Neuronal stem cell (in vitro differentiated cells): ENCODE data around the gene ESYT2.

Experiments
- DNase-seq: peaks from one replicate; pipeline ENCODE4 v3.0.0-alpha.2; 2013; ENCODE audit warnings: low spot score
- H2AFZ ChIP-seq: one replicate; pipeline ENCODE4 v1.6.1; 2013; ENCODE audit warnings: mild to moderate bottlenecking, low read length, inconsistent platforms
- H2AK5ac ChIP-seq: 2 replicates; pipeline ENCODE4 v1.6.1; 2013; ENCODE audit warnings: low read depth, mild to moderate bottlenecking, inconsistent platforms, low read length, moderate library complexity, mixed read lengths
- H2BK120ac ChIP-seq: 2 replicates; pipeline ENCODE4 v1.6.1; 2013; ENCODE audit warnings: low read depth, mild to moderate bottlenecking, inconsistent platforms, low read length, moderate library complexity, mixed read lengths
- H2BK12ac ChIP-seq: one replicate; pipeline ENCODE4 v1.6.1; 2013; ENCODE audit warnings: low read length, inconsistent platforms
- H2BK15ac ChIP-seq: 2 replicates; pipeline ENCODE4 v1.6.1; 2013; ENCODE audit warnings: mild to moderate bottlenecking, low read length, inconsistent platforms, mixed read lengths
- H2BK5ac ChIP-seq: one replicate; pipeline ENCODE4 v1.6.1; 2013; ENCODE audit warnings: inconsistent platforms, mild to moderate bottlenecking, low read length, moderate library complexity
- H3K14ac ChIP-seq: one replicate; pipeline ENCODE4 v1.6.1; 2013; ENCODE audit warnings: low read length, inconsistent platforms
- H3K18ac ChIP-seq: 2 replicates; pipeline ENCODE4 v1.6.1; 2013; ENCODE audit warnings: low read length, inconsistent platforms
- H3K23ac ChIP-seq: 2 replicates; pipeline ENCODE4 v1.6.1; 2013; ENCODE audit warnings: low read depth, mild to moderate bottlenecking, mixed read lengths, low read length, inconsistent platforms; ENCODE audit not compliant: poor library complexity
- H3K27ac ChIP-seq: replicated peaks from 3 replicates; pipeline ENCODE4 v1.5.1; 2013; ENCODE audit warnings: low read length, inconsistent platforms
- H3K27me3 ChIP-seq, 3 experiments: 2 replicates each; pipeline ENCODE4 v1.6.1; 2013; ENCODE audit warnings: low read length in 3 of 3, mild to moderate bottlenecking in 2 of 3, inconsistent platforms in 1 of 3, low read depth in 1 of 3, mixed read lengths in 1 of 3, moderate library complexity in 1 of 3; ENCODE audit not compliant: control insufficient read depth in 3 of 3, insufficient read depth in 3 of 3
- H3K36me3 ChIP-seq, 2 donors: replicated peaks in 1 of 2; 2 replicates each; pipeline ENCODE4 v1.6.1; 2013; ENCODE audit warnings: low read length in 2 of 2; ENCODE audit not compliant: control insufficient read depth in 2 of 2, insufficient read depth in 2 of 2
- H3K4ac ChIP-seq: 2 replicates; pipeline ENCODE4 v1.6.1; 2013; ENCODE audit warnings: inconsistent platforms, mild to moderate bottlenecking, low read length, moderate library complexity
- H3K4me1 ChIP-seq, 2 donors: 1 replicate in 1 of 2; 2 replicates in 1 of 2; pipeline ENCODE4 v1.6.1; 2013; ENCODE audit warnings: low read length in 2 of 2, low read depth in 1 of 2; ENCODE audit not compliant: control insufficient read depth in 2 of 2, insufficient read depth in 1 of 2
- H3K4me2 ChIP-seq: one replicate; pipeline ENCODE4 v1.6.1; 2013; ENCODE audit warnings: mild to moderate bottlenecking, low read length, inconsistent platforms; ENCODE audit not compliant: insufficient read depth, poor library complexity, severe bottlenecking
- H3K4me3 ChIP-seq, 2 donors: 2 replicates each; pipeline ENCODE4 v1.5.1; 2013; ENCODE audit warnings: low read length in 2 of 2, mild to moderate bottlenecking in 2 of 2, inconsistent platforms in 1 of 2, moderate library complexity in 1 of 2
- H3K79me1 ChIP-seq: one replicate; pipeline ENCODE4 v1.6.1; 2013; ENCODE audit warnings: low read depth, mild to moderate bottlenecking, inconsistent platforms, low read length, moderate library complexity
- H3K9ac ChIP-seq: one replicate; pipeline ENCODE4 v1.6.1; 2013; ENCODE audit warnings: mild to moderate bottlenecking, low read depth, low read length, inconsistent platforms; ENCODE audit not compliant: poor library complexity
- H3K9me3 ChIP-seq, 2 donors: replicated peaks in 1 of 2; 2 replicates each; pipeline versions ENCODE3 to v1.6.1; 2013; ENCODE audit warnings: low read length in 2 of 2, mild to moderate bottlenecking in 2 of 2, inconsistent platforms in 1 of 2, low read depth in 1 of 2, mixed read lengths in 1 of 2, moderate library complexity in 1 of 2; ENCODE audit not compliant: control insufficient read depth in 2 of 2, insufficient read depth in 1 of 2
- H4K8ac ChIP-seq: one replicate; pipeline ENCODE4 v1.6.1; 2013; ENCODE audit warnings: low read depth, mild to moderate bottlenecking, inconsistent platforms, low read length, moderate library complexity
- H4K91ac ChIP-seq: one replicate; pipeline ENCODE4 v1.6.1; 2013; ENCODE audit warnings: low read length, low read depth, mild to moderate bottlenecking, inconsistent platforms; ENCODE audit not compliant: poor library complexity
- WGBS, 2 donors: extraction: QIAGEN DNeasy Blood & Tissue Kit; methylation state at CpG; one replicate each; pipeline ENCODE4 v1.1.7; 2013; ENCODE audit warnings: missing lambda C conversion rate in 2 of 2, mixed read lengths in 1 of 2; ENCODE audit not compliant: insufficient read length in 2 of 2, insufficient replicate concordance in 1 of 2; ENCODE audit errors: extremely low coverage in 2 of 2; 5-methylcytosine and 5-hydroxymethylcytosine counted together

ESYT2 gene

GRCh38 chr7:158758586-158759244 lies 70.6 kb downstream of the ESYT2 start:
- no peak overlapping the region for H3K4ac ChIP-seq
- no peak overlapping the region for H4K91ac ChIP-seq
- no peak overlapping the region for H3K14ac ChIP-seq
- no peak overlapping the region for H3K27ac ChIP-seq
- no peak overlapping the region for H4K8ac ChIP-seq
- no peaks in the 10 kb centered on the region for H3K79me1 ChIP-seq
- H2AFZ ChIP-seq: no peak overlapping the region
- no peak overlapping the region for H2BK15ac ChIP-seq
- no peak overlapping the region for H3K18ac ChIP-seq
- no CpG with 5 or more reads among the region's 16 CpGs for WGBS, 2 donors
- DNase-seq: no peak
- H3K23ac ChIP-seq: no peak overlapping the region
- no peaks in the 10 kb centered on the region for H3K4me1 ChIP-seq
- no peak overlapping the region for H3K4me2 ChIP-seq
- no peak overlapping the region for H2AK5ac ChIP-seq
- H3K27me3 ChIP-seq: no peaks in the 10 kb centered on the region
- H3K4me3 ChIP-seq: no peak overlapping the region
- no peak overlapping the region for H2BK5ac ChIP-seq
- H3K9me3 ChIP-seq: no peaks in the 10 kb centered on the region
- no peak overlapping the region for H3K9ac ChIP-seq
- H2BK12ac ChIP-seq: no peak overlapping the region
- H2BK120ac ChIP-seq: no peak overlapping the region
- H3K36me3 ChIP-seq: peaks cover 9 to 54% of the 10 kb centered on the region in 2 donors

GRCh38 chr7:158757404-158757989 lies 71.8 kb downstream of the ESYT2 start:
- no peaks in the 10 kb centered on the region for H3K27me3 ChIP-seq
- H2BK12ac ChIP-seq: no peak overlapping the region
- DNase-seq: no peak
- H3K4ac ChIP-seq: no peak overlapping the region
- H3K18ac ChIP-seq: no peak overlapping the region
- no peak overlapping the region for H2AK5ac ChIP-seq
- no peak overlapping the region for H2AFZ ChIP-seq
- no peak overlapping the region for H4K91ac ChIP-seq
- no peak overlapping the region for H3K23ac ChIP-seq
- no peak overlapping the region for H3K14ac ChIP-seq
- H3K4me2 ChIP-seq: no peak overlapping the region
- H3K9ac ChIP-seq: no peak overlapping the region
- WGBS, 2 donors: no CpG with 5 or more reads among the region's 16 CpGs
- no peak overlapping the region for H3K27ac ChIP-seq
- no peaks in the 10 kb centered on the region for H3K4me1 ChIP-seq
- H4K8ac ChIP-seq: no peak overlapping the region
- H3K4me3 ChIP-seq: no peak overlapping the region
- H3K36me3 ChIP-seq: peaks cover 9 to 48% of the 10 kb centered on the region in 2 donors
- H2BK5ac ChIP-seq: no peak overlapping the region
- no peak overlapping the region for H2BK15ac ChIP-seq
- no peak overlapping the region for H2BK120ac ChIP-seq
- no peaks in the 10 kb centered on the region for H3K79me1 ChIP-seq
- H3K9me3 ChIP-seq: no peaks in the 10 kb centered on the region

- H3K4me2 ChIP-seq: no peak overlapping the region
- H2AFZ ChIP-seq: no peak overlapping the region
- no peaks in the 10 kb centered on the region for H3K9me3 ChIP-seq
- peaks cover 8 to 34% of the 10 kb centered on the region in 2 donors for H3K36me3 ChIP-seq
- H2BK12ac ChIP-seq: no peak overlapping the region
- H2BK5ac ChIP-seq: no peak overlapping the region
- H3K23ac ChIP-seq: no peak overlapping the region
- no peak overlapping the region for H3K4ac ChIP-seq
- H3K4me3 ChIP-seq: no peak overlapping the region
- H3K4me1 ChIP-seq: no peaks in the 10 kb centered on the region
- WGBS, 2 donors: no CpG with 5 or more reads among the region's 11 CpGs
- no peak overlapping the region for H2BK120ac ChIP-seq
- no peak overlapping the region for H2BK15ac ChIP-seq
- H4K91ac ChIP-seq: no peak overlapping the region
- H3K18ac ChIP-seq: no peak overlapping the region
- H4K8ac ChIP-seq: no peak overlapping the region
- no peak overlapping the region for H3K14ac ChIP-seq
- no peaks in the 10 kb centered on the region for H3K79me1 ChIP-seq
- H3K27me3 ChIP-seq: no peaks in the 10 kb centered on the region
- no peak overlapping the region for H3K9ac ChIP-seq
- no peak overlapping the region for H2AK5ac ChIP-seq
- no peak overlapping the region for H3K27ac ChIP-seq
- DNase-seq: no peak
Measured at GRCh38 chr7:158754746-158755444, 74.4 kb downstream of the ESYT2 start.

- Histone ChIP-seq H2AFZ (no peak overlapping the region), H4K8ac (no peak overlapping the region), H3K4me3 (no peak overlapping the region), H3K79me1 (no peaks in the 10 kb centered on the region), H3K27ac (no peak overlapping the region), H2BK120ac (no peak overlapping the region), H2BK5ac (no peak overlapping the region), H4K91ac (no peak overlapping the region), H3K27me3 (peaks cover 0 to 2% (median 0%) of the 10 kb centered on the region in 3 experiments), H3K9ac (no peak overlapping the region), H2BK12ac (no peak overlapping the region), H2BK15ac (no peak overlapping the region), H3K23ac (no peak overlapping the region), H3K4me2 (no peak overlapping the region), H2AK5ac (no peak overlapping the region), H3K36me3 (peaks cover 5 to 24% of the 10 kb centered on the region in 2 donors), H3K9me3 (no peaks in the 10 kb centered on the region), H3K14ac (no peak overlapping the region), H3K18ac (no peak overlapping the region), H3K4ac (no peak overlapping the region), H3K4me1 (no peaks in the 10 kb centered on the region)
- DNase-seq: no peak
- WGBS, 2 donors: no CpG with 5 or more reads among the region's 5 CpGs
Measured at GRCh38 chr7:158753900-158754299, 75.4 kb downstream of the ESYT2 start.
